ENCODE data around the gene NOP14. TPM values are rescaled to one million over a fixed set of nuclear protein-coding genes. Genes with fewer than 3 reads are reported as not detected.
"Not testable (repeated sequence)": the region's sequence is repeated elsewhere in the genome, so short reads cannot be mapped to it uniquely, and the experiment has no call there.

Gene NOP14
- total RNA-seq, 1 donor from 2014 or later = 22.9 TPM

DNA sequence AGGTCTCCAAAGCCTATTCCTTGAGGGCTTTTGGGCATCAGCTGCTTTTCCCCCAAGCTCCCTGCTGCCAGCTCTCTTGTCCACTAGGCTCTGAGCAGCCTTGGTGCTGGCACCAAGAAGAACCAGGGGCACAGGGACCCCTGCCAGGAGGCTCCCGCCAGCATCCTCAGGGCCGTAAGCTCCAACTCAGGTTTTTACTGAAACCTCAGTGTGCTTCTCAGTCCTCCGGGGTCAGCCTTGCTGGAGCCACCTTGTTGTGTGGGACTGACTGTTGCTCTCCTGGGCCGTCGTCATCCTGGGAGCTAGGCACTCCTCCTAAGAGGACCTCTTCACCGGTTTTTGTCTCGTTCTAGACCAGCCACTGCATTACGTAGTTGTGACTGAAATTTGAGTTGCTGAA is 38.9 kb downstream of the NOP14 start:
- no peak for TF ChIP-seq CTCF (IDR thresholded peaks at IDR 0.05; ENCODE audit: unreplicated experiment)
- H3K9me3 Mint-ChIP-seq (ENCODE audit: unreplicated experiment) = no peaks in the 10 kb centered on the region
- no peak overlapping the region for H3K27ac Mint-ChIP-seq (ENCODE audit: unreplicated experiment)

GRCh38 chr4:2923668-2924173 is 39.5 kb downstream of the NOP14 start:
- H3K27me3 Mint-ChIP-seq (ENCODE audit: unreplicated experiment) = peaks cover 8% of the 10 kb centered on the region
- no peaks in the 10 kb centered on the region for H3K9me3 Mint-ChIP-seq (ENCODE audit: unreplicated experiment)
- no peak for TF ChIP-seq CTCF (IDR thresholded peaks at IDR 0.05; ENCODE audit: unreplicated experiment)
- DNase-seq (ENCODE audit: low spot score) = no peak
- H3K36me3 Mint-ChIP-seq (ENCODE audit: low read depth, unreplicated experiment) = peaks cover 64% of the 10 kb centered on the region
- H3K4me3 Mint-ChIP-seq (ENCODE audit: unreplicated experiment) = peak overlapping the region; percentile 67
- H3K4me1 Mint-ChIP-seq (ENCODE audit: unreplicated experiment) = peaks cover 16% of the 10 kb centered on the region
- H3K27ac Mint-ChIP-seq (ENCODE audit: unreplicated experiment) = peak overlapping the region; percentile 88

More for the DNA sequence above, 38.9 kb downstream of the NOP14 start:
- Mint-ChIP-seq H3K36me3 (ENCODE audit: low read depth, unreplicated experiment) (peaks cover 67% of the 10 kb centered on the region), H3K4me3 (ENCODE audit: unreplicated experiment) (no peak overlapping the region), H3K4me1 (ENCODE audit: unreplicated experiment) (peaks cover 16% of the 10 kb centered on the region), H3K27me3 (ENCODE audit: unreplicated experiment) (peaks cover 14% of the 10 kb centered on the region)
- DNase-seq (ENCODE audit: low spot score) = no peak

- TF ChIP-seq CTCF (IDR thresholded peaks at IDR 0.05; ENCODE audit: unreplicated experiment) = no peak
- H3K27me3 Mint-ChIP-seq (ENCODE audit: unreplicated experiment) = peaks cover 6% of the 10 kb centered on the region
- peak overlapping the region; percentile 67 for H3K4me3 Mint-ChIP-seq (ENCODE audit: unreplicated experiment)
- peaks cover 64% of the 10 kb centered on the region for H3K36me3 Mint-ChIP-seq (ENCODE audit: low read depth, unreplicated experiment)
- DNase-seq (ENCODE audit: low spot score) = no peak
- no peaks in the 10 kb centered on the region for H3K9me3 Mint-ChIP-seq (ENCODE audit: unreplicated experiment)
- H3K27ac Mint-ChIP-seq (ENCODE audit: unreplicated experiment) = peak overlapping the region; percentile 88
- H3K4me1 Mint-ChIP-seq (ENCODE audit: unreplicated experiment) = peaks cover 16% of the 10 kb centered on the region
These were observed 40.1 kb downstream of the NOP14 start for GRCh38 chr4:2923141-2923551.

GRCh38 chr4:2922453-2923101 is 40.6 kb downstream of the NOP14 start:
- Mint-ChIP-seq H3K4me1 (ENCODE audit: unreplicated experiment) (peaks cover 16% of the 10 kb centered on the region), H3K27ac (ENCODE audit: unreplicated experiment) (peak overlapping the region; percentile 72), H3K36me3 (ENCODE audit: low read depth, unreplicated experiment) (peaks cover 63% of the 10 kb centered on the region)
- DNase-seq (ENCODE audit: low spot score) = peak; percentile 40
- not testable (repeated sequence) for H3K9me3 Mint-ChIP-seq (ENCODE audit: unreplicated experiment); H3K4me3 Mint-ChIP-seq (ENCODE audit: unreplicated experiment); H3K27me3 Mint-ChIP-seq (ENCODE audit: unreplicated experiment)

- not testable (repeated sequence) for H3K9me3 Mint-ChIP-seq (ENCODE audit: unreplicated experiment); H3K27ac Mint-ChIP-seq (ENCODE audit: unreplicated experiment)
These were observed 44.5 kb downstream of the NOP14 start for GRCh38 chr4:2918714-2919113.

GRCh38 chr4:2918300-2918699 is 44.9 kb downstream of the NOP14 start:
- Mint-ChIP-seq H3K36me3 (ENCODE audit: low read depth, unreplicated experiment) (peaks cover 71% of the 10 kb centered on the region), H3K4me1 (ENCODE audit: unreplicated experiment) (peaks cover 22% of the 10 kb centered on the region), H3K4me3 (ENCODE audit: unreplicated experiment) (peak overlapping the region; percentile 62)
- not testable (repeated sequence) for H3K9me3 Mint-ChIP-seq (ENCODE audit: unreplicated experiment); H3K27ac Mint-ChIP-seq (ENCODE audit: unreplicated experiment); H3K27me3 Mint-ChIP-seq (ENCODE audit: unreplicated experiment); DNase-seq (ENCODE audit: low spot score)

More at GRCh38 chr4:2918714-2919113, 44.5 kb downstream of the NOP14 start:
- H3K27me3 Mint-ChIP-seq (ENCODE audit: unreplicated experiment); H3K4me3 Mint-ChIP-seq (ENCODE audit: unreplicated experiment); DNase-seq (ENCODE audit: low spot score): not testable (repeated sequence)
- Mint-ChIP-seq H3K36me3 (ENCODE audit: low read depth, unreplicated experiment) (peaks cover 75% of the 10 kb centered on the region), H3K4me1 (ENCODE audit: unreplicated experiment) (peaks cover 26% of the 10 kb centered on the region)

DNA sequence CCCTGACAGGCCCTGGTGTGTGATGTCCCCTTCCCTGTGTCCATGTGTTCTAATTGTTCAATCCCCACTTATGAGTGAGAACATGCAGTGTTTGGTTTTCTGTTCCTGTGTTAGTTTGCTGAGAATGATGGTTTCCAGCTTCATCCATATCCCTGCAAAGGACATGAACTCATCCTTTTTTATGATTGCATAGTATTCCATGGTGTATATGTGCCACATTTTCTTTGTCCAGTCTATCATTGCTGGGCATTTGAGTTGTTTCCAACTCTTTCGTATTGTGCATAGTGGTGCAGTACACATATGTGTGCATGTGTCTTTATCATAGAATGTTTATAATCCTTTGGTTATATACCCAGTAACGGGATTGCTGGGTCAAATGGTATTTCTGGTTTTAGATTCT is 46.5 kb downstream of the NOP14 start:
- Mint-ChIP-seq H3K4me1 (ENCODE audit: unreplicated experiment) (peaks cover 14% of the 10 kb centered on the region), H3K4me3 (ENCODE audit: unreplicated experiment) (peak overlapping the region; percentile 82), H3K36me3 (ENCODE audit: low read depth, unreplicated experiment) (peaks cover 68% of the 10 kb centered on the region)
- not testable (repeated sequence) for DNase-seq (ENCODE audit: low spot score); H3K9me3 Mint-ChIP-seq (ENCODE audit: unreplicated experiment); H3K27ac Mint-ChIP-seq (ENCODE audit: unreplicated experiment); H3K27me3 Mint-ChIP-seq (ENCODE audit: unreplicated experiment)
